NOMO-1 treated with dmso at 0.1 percent for 144 hours (cell line): ENCODE data around the gene CHL1.

ENCODE experiments used
- DNase-seq: peaks from one replicate; lab custom pipeline; 2025; ENCODE audit not compliant: unreplicated experiment; lab: John Stamatoyannopoulos, UW

CHL1 gene

DNA sequence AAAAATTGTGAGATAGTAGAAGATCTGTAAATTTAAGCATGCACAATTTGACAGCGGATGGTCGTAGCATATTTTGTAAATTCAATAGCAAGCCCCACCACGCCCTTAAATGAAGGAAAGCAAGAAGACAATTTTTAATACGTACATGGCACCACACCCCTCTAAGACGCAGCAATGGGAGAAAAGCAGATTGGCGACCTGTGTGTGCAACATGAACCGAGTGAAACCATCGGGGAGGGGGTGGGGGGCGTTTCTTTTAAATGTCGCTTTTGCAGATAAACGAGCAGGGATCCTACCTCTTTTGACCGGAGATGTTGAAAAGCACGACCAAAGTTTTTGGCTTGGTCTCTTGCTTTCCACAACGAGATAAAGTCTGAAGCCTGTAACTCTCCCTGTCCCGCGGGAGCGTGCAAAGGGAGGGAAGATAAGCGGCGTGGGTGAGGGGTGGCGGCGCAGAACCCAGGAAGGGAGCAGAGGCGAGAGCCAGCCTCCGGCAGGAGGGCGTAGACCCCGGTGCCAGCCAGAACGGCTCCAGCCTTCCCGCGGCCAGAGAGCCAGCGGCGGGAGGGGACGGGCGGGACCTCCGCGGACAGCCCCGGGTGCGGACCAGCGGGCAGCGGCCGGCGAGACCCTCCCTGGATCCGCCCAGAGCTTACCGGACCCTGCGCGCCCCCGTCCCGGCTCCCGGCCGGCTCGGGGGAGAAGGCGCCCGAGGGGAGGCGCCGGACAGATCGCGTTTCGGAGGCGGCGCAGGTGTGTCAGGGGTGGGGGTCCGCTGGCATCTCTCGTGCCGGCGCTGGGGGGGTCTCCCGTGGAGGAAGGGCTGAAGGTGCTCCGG lies at the start of gene CHL1:
TSS of gene CHL1 (plus strand) at position 453 of the 838 bp plus-strand sequence. CDS start 123,014 bp downstream, outside the sequence.
- no peak for DNase-seq

DNA sequence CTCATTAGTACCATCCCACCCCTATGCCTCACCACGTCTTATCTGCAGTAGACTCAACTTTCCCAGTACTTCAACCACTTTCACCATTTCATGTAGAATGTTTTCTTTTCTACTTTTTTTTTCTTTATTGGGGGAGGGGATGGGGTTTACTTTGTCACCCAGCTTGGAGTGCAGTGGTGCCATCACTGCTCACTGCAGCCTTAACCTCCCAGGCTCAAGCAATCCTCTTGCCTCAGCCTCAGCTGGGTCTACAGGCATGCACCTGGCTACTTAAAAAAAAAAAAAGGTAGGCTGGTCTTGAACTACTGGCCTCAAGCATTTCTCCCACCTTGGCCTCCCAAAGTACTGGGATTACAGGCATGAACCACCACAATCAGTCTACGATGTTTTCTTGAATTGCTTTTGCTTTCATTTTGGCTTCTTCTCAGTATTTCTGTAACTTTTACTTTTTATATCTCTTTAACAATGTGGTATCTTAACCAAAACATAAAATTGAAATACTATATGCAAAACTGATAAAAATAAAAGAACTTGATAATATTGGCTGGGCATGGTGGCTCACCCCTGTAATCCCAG lies 44.9 kb upstream of the CHL1 start:
- no peak for DNase-seq

GRCh38 chr3:159974-160373 lies 36.6 kb upstream of the CHL1 start:
- no peak for DNase-seq

DNA sequence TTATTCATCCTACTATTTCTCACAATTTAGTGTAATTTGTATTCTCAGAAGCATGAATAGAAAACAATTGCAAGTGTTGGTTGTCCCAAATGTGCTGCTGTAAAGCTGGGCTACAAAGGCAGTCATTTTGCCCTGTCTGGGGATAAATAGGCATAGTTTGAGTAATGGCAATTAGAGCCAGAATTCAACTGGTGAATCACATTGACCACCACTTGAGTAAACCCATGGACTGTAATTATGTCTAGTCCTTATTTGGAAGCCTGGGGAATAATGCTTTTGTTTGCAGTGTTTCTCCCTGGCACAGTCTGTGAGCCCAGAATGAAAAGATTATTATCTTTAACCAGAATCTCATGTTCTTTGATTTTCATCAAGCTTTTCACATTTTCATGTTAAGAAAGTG lies 30.5 kb upstream of the CHL1 start:
- no peak for DNase-seq

GRCh38 chr3:166799-167198 lies 29.8 kb upstream of the CHL1 start:
- no peak for DNase-seq

- DNase-seq: no peak
Observed at GRCh38 chr3:173886-174285, 22.7 kb upstream of the CHL1 start.

DNA sequence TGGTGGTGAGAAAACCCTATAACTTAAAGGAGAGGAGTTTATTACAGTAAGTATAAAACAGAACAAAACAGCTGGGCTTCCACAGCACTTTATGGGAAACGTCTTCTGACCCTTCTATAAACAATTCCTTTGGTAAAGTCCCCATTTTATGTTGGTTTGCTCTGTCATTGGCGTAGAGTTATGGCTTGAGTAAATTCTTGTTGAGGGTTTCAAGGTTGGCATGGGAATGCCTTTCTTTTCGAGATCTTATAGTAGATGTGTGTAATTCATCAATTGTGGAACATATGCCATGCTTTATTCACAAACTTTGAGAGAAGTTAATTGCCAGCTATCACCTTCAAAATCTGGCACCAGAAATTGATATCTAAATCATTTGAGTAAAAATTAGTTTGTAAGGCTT lies 11.6 kb upstream of the CHL1 start:
- DNase-seq: no peak

DNA sequence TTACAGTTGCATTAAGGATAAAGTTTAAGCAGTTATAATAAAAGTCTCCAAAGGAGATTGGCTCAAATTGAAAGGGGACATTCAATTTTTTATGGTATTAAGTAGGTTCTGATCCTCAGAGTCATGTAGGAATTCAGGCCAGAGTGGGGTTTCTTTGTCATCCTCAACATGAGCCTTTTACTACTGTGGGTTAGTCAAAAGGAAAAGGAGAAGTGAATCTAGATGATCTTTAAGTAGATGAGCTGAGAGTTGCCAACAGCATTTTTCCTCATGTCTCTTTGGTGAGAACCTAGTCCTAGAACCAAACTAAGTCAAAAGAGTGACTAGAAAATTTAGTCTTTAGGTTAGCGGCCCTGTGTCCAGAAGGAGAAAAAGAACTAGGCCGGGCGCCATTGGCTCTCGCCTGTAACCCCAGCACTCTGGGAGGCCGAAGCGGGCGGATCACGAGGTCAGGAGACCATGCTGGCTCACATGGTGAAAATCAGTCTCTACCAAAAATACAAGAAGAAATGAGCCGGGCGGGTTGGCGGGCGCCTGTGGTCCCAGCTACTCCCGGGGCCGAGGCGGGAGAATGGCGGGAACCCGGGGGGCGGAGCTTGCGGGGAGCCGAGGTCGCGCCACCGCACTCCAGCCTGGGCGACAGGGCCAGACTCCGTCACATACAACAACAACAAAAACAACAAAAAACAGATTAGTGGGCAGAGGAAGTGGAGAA lies 4.2 kb upstream of the CHL1 start:
- DNase-seq: no peak

DNA sequence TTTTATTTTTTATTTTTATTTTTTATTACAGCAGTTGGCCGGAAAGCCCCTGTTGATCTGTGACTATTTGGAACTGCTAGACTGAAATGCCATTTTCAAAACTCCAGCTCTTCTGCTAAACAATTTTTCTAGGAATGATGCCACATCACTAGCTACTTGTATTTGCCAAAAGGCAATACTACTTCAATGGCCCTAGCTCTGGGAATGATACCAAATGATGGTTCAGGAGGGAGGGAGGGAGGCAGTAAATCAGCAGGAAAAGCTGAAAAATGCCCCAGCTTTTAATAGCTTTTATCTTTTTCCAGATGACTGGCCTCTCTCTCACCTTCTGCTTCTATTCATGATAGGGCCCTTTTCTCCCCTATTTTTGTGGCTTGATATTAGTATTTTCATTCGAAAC lies 2.6 kb upstream of the CHL1 start:
- DNase-seq: no peak

GRCh38 chr3:194421-194820 lies 2.1 kb upstream of the CHL1 start:
- no peak for DNase-seq

- no peak for DNase-seq
Observed at GRCh38 chr3:195666-196065, 897 bp upstream of the CHL1 start.

DNA sequence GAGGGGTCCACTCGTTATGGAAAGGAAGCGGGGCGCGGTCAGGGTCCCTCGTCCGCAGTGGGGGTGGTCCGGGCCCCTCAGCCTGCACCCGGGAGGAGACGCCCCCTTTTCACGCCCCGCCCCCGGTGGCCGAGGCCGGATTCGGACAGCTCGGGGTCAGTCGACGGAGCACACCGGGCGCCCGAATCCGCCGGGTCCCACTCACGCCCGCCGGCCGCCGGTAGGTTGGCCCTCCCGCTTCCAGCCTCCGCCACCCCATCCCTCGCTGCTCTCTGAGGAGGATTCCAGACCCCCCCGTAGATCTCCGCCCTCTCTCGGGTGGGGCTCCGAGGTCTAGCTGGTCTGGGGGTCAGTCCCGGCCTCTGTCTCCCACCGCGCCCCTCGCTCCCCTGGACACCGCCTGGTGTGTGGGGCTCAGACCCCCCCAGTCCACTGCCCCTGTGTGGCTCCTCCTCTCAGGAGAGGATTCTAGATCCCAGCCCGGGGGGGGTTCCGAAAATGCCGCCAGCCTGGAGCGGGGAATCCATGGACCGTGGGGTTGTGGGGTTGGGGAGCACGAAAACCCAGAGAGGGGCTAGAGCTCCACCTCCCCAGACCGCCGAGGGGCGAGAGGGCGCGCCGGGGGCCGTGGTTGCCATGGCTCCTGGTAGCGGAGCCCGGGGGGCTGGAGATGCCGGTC lies 725 bp downstream of the CHL1 start:
- DNase-seq: no peak

DNA sequence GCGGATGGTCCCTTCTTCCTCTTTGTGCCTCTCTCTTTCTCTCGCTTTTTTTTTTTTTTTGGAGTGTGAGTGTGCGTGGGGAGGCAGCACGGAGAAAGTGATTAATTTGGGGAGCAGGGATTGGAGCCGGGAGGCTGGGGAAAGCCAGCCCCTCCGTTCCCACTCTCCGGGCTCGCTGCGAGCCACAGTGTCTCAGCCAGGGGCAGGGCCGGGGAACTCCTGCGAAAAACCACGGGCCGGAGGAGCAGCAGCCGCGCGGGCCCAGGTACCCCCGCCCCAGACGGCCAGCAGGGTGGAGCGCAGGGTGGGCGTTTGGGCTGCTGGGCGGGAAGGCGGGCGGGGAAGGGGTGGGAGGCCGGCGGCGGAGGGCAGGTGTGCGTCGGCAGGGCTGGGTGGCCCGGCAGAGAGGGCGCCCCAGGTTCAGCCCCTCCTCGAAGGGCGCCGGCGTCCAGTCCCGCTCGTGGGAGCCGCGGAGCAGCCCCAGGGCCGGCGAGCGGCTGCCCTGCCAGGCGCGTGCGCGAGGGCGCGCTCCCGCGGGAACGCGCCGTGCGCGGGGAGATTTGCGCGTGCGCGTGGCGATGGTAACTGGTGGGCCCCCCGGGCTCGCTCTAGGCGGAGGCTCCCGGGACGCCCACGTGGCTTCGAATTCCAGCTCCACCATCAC lies 1.4 kb downstream of the CHL1 start:
- no peak for DNase-seq

- no peak for DNase-seq
Observed at GRCh38 chr3:199835-200234, 3.3 kb downstream of the CHL1 start.

DNA sequence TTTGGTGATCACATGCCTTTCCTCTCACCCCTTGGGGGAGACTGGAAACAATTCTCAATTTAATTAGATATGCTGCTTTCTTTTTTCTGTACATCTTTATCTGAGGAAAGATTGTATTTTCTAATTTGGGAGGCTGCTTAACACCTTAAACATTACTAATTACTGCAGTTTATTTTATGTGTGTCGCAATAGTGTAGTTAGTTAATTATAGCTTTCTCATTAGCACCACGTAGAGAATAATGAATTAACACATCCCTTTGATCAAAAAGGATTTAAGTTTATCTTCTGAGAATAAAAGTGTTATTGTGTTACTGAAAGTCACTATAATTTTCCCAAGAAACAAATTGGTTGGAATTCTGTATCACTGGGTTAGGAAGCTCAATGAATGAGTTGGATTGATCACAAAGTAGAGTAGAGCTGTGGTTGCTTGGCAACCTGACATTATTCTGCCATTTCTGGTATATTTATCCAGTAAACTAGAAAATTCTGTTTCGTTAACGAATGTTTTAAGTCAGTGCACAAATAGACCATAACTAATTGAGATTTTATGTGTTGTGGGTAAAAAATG lies 4.3 kb downstream of the CHL1 start:
- DNase-seq: no peak

DNA sequence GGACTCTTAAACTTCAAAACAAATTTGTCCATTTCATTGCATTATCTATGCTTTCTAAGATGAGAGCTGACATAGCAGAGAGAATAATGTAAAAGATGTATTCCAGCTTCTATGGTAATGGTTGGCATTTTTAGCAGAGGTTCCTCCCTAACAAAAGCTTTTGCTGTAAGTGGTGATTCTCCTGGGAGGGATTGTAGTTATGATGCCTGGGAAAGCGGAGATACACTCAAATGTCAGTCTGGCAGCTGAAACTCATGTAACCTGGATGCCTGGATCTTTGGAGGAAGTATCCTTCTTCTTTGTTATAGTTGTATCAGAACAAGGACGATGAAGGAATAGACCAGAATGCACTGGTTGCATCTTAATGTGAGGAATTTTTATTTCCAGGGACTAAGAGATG lies 7.5 kb downstream of the CHL1 start:
- no peak for DNase-seq

- no peak for DNase-seq
Observed at GRCh38 chr3:207973-208372, 11.4 kb downstream of the CHL1 start.

DNA sequence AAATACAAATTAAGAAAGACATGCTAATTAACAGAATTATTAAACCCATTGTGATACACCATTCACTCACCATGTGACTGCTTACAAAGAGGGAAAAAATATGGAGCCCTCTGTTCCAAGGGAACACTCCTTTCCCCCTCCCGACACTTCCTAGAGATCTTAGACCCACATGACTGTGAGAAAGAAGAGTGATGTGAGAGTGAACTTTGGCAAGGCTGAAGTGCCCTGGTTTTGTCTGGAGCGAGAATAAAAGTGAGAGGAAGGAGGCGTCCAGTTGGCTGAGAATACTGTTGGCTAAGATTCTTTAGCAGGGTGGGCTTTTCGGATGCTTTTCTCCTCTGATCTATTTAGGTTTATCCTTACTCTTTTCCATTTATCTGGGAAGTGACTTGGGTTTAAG lies 14.1 kb downstream of the CHL1 start:
- no peak for DNase-seq

DNA sequence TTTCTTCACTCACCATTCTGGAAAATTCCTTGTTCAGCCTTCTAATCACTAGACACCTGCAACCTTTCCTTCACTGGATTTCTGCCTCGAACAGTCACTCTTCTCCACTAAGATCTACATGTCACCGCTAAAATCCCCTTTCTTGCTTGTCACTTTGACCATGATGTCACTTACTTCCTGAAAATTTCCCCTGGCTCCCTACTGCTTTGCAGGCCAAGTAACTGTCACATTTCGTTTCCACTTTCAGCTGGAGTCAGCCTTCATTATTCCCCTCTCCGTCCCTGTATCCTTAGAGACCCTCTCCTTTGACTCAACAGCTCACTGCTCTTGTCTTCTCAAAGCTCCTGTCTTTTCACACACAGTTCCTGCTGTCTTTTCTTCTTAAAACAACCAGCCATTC lies 15.9 kb downstream of the CHL1 start:
- DNase-seq: no peak

DNA sequence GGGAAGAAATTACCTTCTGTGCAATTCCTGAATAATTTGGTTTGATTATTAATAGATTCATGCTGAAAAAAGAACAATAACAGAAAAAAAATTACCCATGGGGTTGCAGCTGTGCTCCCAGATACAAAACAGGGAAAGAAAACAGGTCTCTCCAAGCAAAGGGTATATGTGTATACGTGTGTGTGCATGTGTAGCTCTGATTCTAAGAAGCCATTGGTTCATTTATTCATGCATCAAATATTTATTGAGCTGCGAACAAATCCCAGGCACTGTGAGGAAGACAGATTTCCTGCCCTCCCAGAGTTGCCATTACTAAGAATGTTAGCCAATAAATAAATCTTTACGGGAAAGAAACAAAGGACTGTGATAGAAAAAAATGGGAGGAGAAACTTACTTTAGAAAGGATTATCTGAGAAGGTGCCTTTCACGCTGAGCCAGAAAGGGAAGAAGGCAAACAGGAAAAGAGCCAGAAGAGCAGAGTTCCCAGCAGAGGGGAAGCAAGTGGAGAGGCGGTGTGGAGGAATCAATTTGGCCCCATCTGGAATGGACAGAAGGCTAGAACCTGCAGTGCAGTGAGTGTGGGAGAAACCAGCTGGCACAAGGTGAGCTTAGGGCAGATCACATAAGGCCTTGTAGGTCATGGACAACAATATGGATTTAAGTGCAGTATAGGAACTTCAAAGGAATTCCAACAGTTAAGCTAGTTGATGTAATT lies 20.7 kb downstream of the CHL1 start:
- DNase-seq: no peak
